WERI-Rb-1 (cell line): Measurements from ENCODE around the gene CNTN5.
A peak's percentile ranks its signal among the peaks of the same experiment; 100 is the strongest.

Experiments
- DNase-seq: peaks from one replicate; pipeline ENCODE4 v3.0.0-alpha.2; 2020
- H3K27ac ChIP-seq: fragments of 250-450 bp; sonication (Bioruptor Pico); 2 replicates; pipeline ENCODE4 v1.5.1; 2020; ENCODE audit warnings: mild to moderate bottlenecking, moderate library complexity
- H3K27me3 ChIP-seq: fragments of 250-450 bp; sonication (Bioruptor Pico); 2 replicates; pipeline ENCODE4 v1.5.1; 2021; ENCODE audit warnings: mild to moderate bottlenecking, low read depth, moderate library complexity; ENCODE audit not compliant: insufficient read depth, severe bottlenecking
- H3K36me3 ChIP-seq: fragments of 250-450 bp; sonication (Bioruptor Pico); 2 replicates; pipeline ENCODE4 v1.5.1; 2020; ENCODE audit warnings: mild to moderate bottlenecking, moderate library complexity
- H3K4me3 ChIP-seq: 2 replicates; pipeline ENCODE4 v1.5.1; 2011; ENCODE audit warnings: low read depth, mild to moderate bottlenecking, control low read depth, low read length
- H3K9me3 ChIP-seq: fragments of 250-450 bp; sonication (Bioruptor Pico); 2 replicates; pipeline ENCODE4 v1.5.1; 2021; ENCODE audit warnings: mild to moderate bottlenecking, moderate library complexity; ENCODE audit not compliant: severe bottlenecking
- CTCF ChIP-seq: IDR thresholded peaks from 2 replicates; pipeline ENCODE4 v1.5.1; 2011; ENCODE audit warnings: low read depth, mild to moderate bottlenecking, control low read depth, inconsistent platforms, low read length

CNTN5 gene

GRCh38 chr11:99670067-99670676 is 649.4 kb downstream of the CNTN5 start:
- H3K27me3 ChIP-seq: no peaks in the 10 kb centered on the region
- H3K27ac ChIP-seq: no peak overlapping the region
- DNase-seq: peak; percentile 50
- no peaks in the 10 kb centered on the region for H3K9me3 ChIP-seq
- no peaks in the 10 kb centered on the region for H3K36me3 ChIP-seq
- no peak for TF ChIP-seq CTCF
- H3K4me3 ChIP-seq: no peak overlapping the region

- Histone ChIP-seq H3K27ac (no peak overlapping the region), H3K27me3 (no peaks in the 10 kb centered on the region), H3K9me3 (no peaks in the 10 kb centered on the region), H3K36me3 (no peaks in the 10 kb centered on the region), H3K4me3 (no peak overlapping the region)
- TF ChIP-seq CTCF: no peak
- DNase-seq: no peak
These were observed 651.2 kb downstream of the CNTN5 start for GRCh38 chr11:99671808-99672409.

GRCh38 chr11:99676292-99676691 is 655.5 kb downstream of the CNTN5 start:
- no peak overlapping the region for H3K4me3 ChIP-seq
- no peaks in the 10 kb centered on the region for H3K36me3 ChIP-seq
- TF ChIP-seq CTCF: no peak
- no peak overlapping the region for H3K27ac ChIP-seq
- no peaks in the 10 kb centered on the region for H3K27me3 ChIP-seq
- H3K9me3 ChIP-seq: no peaks in the 10 kb centered on the region
- no peak for DNase-seq

- Histone ChIP-seq H3K27me3 (no peaks in the 10 kb centered on the region), H3K27ac (no peak overlapping the region), H3K9me3 (no peaks in the 10 kb centered on the region), H3K36me3 (no peaks in the 10 kb centered on the region), H3K4me3 (no peak overlapping the region)
- TF ChIP-seq CTCF: no peak
- DNase-seq: no peak
These were observed 661.4 kb downstream of the CNTN5 start for GRCh38 chr11:99682171-99682570.

- no peak overlapping the region for H3K27ac ChIP-seq
- H3K27me3 ChIP-seq: no peaks in the 10 kb centered on the region
- no peak overlapping the region for H3K4me3 ChIP-seq
- no peaks in the 10 kb centered on the region for H3K9me3 ChIP-seq
- DNase-seq: no peak
- no peak for TF ChIP-seq CTCF
- H3K36me3 ChIP-seq: no peaks in the 10 kb centered on the region
These were observed 661.9 kb downstream of the CNTN5 start for GRCh38 chr11:99682646-99683045.

GRCh38 chr11:99683933-99684332 is 663.2 kb downstream of the CNTN5 start:
- Histone ChIP-seq H3K9me3 (no peaks in the 10 kb centered on the region), H3K27ac (no peak overlapping the region), H3K36me3 (no peaks in the 10 kb centered on the region), H3K4me3 (no peak overlapping the region), H3K27me3 (no peaks in the 10 kb centered on the region)
- no peak for TF ChIP-seq CTCF
- DNase-seq: no peak
